SU-DHL-6 (cell line): ENCODE data around the gene DNMBP.

Experiments used
- H2AFZ ChIP-seq: fragments of 200-600 bp; sonication (generic); 2 replicates; pipeline ENCODE4 v1.6.1; 2014; ENCODE audit warnings: low read depth, mild to moderate bottlenecking, moderate library complexity, mixed read lengths, antibody characterized with exemption, low read length; ENCODE audit not compliant: severe bottlenecking
- H3F3A ChIP-seq: fragments of 200-600 bp; shearing (Covaris generic); 2 replicates; pipeline ENCODE4 v1.6.0; 2016; ENCODE audit warnings: antibody characterized with exemption, mild to moderate bottlenecking; ENCODE audit not compliant: insufficient read depth
- H3K27ac ChIP-seq: fragments of 200-600 bp; sonication (generic); 2 replicates; pipeline ENCODE4 v1.5.1; 2016; ENCODE audit warnings: low read depth, mild to moderate bottlenecking, low read length, moderate library complexity, mixed read lengths
- H3K27me3 ChIP-seq: fragments of 200-600 bp; sonication (generic), shearing (Covaris generic); 2 replicates; pipeline ENCODE4 v1.6.0; 2014; ENCODE audit warnings: mild to moderate bottlenecking, low read length
- H3K36me3 ChIP-seq: fragments of 200-600 bp; sonication (generic); 2 replicates; pipeline ENCODE4 v1.6.1; 2014; ENCODE audit warnings: mild to moderate bottlenecking, low read length, mixed read lengths
- H3K4me2 ChIP-seq: fragments of 300-600, 200-600 bp; shearing (Covaris generic), sonication (generic); 2 replicates; pipeline ENCODE4 v1.6.0; 2014; ENCODE audit warnings: low read length, low read depth, mild to moderate bottlenecking; ENCODE audit not compliant: poor library complexity, severe bottlenecking
- H3K4me3 ChIP-seq: fragments of 200-600 bp; sonication (generic); 2 replicates; pipeline ENCODE4 v1.5.1; 2014; ENCODE audit warnings: antibody characterized with exemption, low read length, mild to moderate bottlenecking, mixed read lengths; ENCODE audit not compliant: insufficient read depth, poor library complexity, severe bottlenecking
- H3K79me2 ChIP-seq: fragments of 200-600 bp; sonication (generic); 2 replicates; pipeline ENCODE4 v1.6.1; 2014; ENCODE audit warnings: mild to moderate bottlenecking, low read length, moderate library complexity; ENCODE audit not compliant: insufficient read depth
- H3K9ac ChIP-seq: fragments of 200-600 bp; sonication (generic); 2 replicates; pipeline ENCODE4 v1.7.0; 2014; ENCODE audit warnings: mild to moderate bottlenecking, low read length
- H3K9me2 ChIP-seq: fragments of 200-600 bp; sonication (generic); replicated peaks from 2 replicates; pipeline ENCODE4 v1.6.1; 2014; ENCODE audit warnings: low read length; ENCODE audit not compliant: insufficient read depth
- H3K9me3 ChIP-seq: fragments of 200-600 bp; sonication (generic); 2 replicates; pipeline ENCODE4 v1.6.1; 2014; ENCODE audit warnings: low read length, mixed read lengths; ENCODE audit not compliant: insufficient read depth
- H4K20me1 ChIP-seq: fragments of 200-600 bp; sonication (generic); 2 replicates; pipeline ENCODE4 v1.6.1; 2014; ENCODE audit warnings: low read depth, mild to moderate bottlenecking, antibody characterized with exemption, low read length, moderate library complexity, mixed read lengths
- EZH2phosphoT487 ChIP-seq: fragments of 200-600 bp; sonication (generic), shearing (Covaris generic); conservative IDR thresholded peaks from 2 replicates; pipeline ENCODE4 v1.6.1; 2018; ENCODE audit warnings: mild to moderate bottlenecking, antibody characterized with exemption, low read length, moderate library complexity, mixed read lengths
- TF ChIP-seq, protein P1 (sequence below): fragments of 200-600 bp; sonication (generic); IDR thresholded peaks from one replicate; pipeline ENCODE4 v1.5.1; 2017; ENCODE audit warnings: antibody characterized with exemption, mild to moderate bottlenecking, low read length, moderate library complexity; ENCODE audit not compliant: insufficient read depth, poor library complexity, severe bottlenecking

Gene DNMBP

GRCh38 chr10:99999319-100000108 lies 10.2 kb downstream of the DNMBP start:
- Histone ChIP-seq H3K4me2 (no peak overlapping the region), H4K20me1 (no peaks in the 10 kb centered on the region), H3K36me3 (no peaks in the 10 kb centered on the region), H3K4me3 (no peak overlapping the region), H3K9me3 (no peaks in the 10 kb centered on the region), H2AFZ (no peak overlapping the region), H3K27me3 (no peaks in the 10 kb centered on the region), H3F3A (no peaks in the 10 kb centered on the region), H3K9ac (no peak overlapping the region), H3K9me2 (no peaks in the 10 kb centered on the region), H3K79me2 (peaks cover 3% of the 10 kb centered on the region; the same call in 1 of the 2 replicates), H3K27ac (no peak overlapping the region)
- TF ChIP-seq, protein P1, sequence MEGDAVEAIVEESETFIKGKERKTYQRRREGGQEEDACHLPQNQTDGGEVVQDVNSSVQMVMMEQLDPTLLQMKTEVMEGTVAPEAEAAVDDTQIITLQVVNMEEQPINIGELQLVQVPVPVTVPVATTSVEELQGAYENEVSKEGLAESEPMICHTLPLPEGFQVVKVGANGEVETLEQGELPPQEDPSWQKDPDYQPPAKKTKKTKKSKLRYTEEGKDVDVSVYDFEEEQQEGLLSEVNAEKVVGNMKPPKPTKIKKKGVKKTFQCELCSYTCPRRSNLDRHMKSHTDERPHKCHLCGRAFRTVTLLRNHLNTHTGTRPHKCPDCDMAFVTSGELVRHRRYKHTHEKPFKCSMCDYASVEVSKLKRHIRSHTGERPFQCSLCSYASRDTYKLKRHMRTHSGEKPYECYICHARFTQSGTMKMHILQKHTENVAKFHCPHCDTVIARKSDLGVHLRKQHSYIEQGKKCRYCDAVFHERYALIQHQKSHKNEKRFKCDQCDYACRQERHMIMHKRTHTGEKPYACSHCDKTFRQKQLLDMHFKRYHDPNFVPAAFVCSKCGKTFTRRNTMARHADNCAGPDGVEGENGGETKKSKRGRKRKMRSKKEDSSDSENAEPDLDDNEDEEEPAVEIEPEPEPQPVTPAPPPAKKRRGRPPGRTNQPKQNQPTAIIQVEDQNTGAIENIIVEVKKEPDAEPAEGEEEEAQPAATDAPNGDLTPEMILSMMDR = no peak
- TF ChIP-seq EZH2phosphoT487 = no peak

GRCh38 chr10:99998889-99999288 lies 10.9 kb downstream of the DNMBP start:
- Histone ChIP-seq H3K4me2 (no peak overlapping the region), H3K27me3 (no peaks in the 10 kb centered on the region), H3K9me3 (no peaks in the 10 kb centered on the region), H3K9ac (no peak overlapping the region), H3K36me3 (no peaks in the 10 kb centered on the region), H3K79me2 (peaks cover 3% of the 10 kb centered on the region; the same call in 1 of the 2 replicates), H2AFZ (no peak overlapping the region), H3F3A (no peaks in the 10 kb centered on the region), H3K9me2 (no peaks in the 10 kb centered on the region), H3K27ac (no peak overlapping the region), H3K4me3 (no peak overlapping the region), H4K20me1 (no peaks in the 10 kb centered on the region)
- TF ChIP-seq, protein P1 = no peak
- no peak for TF ChIP-seq EZH2phosphoT487

DNA sequence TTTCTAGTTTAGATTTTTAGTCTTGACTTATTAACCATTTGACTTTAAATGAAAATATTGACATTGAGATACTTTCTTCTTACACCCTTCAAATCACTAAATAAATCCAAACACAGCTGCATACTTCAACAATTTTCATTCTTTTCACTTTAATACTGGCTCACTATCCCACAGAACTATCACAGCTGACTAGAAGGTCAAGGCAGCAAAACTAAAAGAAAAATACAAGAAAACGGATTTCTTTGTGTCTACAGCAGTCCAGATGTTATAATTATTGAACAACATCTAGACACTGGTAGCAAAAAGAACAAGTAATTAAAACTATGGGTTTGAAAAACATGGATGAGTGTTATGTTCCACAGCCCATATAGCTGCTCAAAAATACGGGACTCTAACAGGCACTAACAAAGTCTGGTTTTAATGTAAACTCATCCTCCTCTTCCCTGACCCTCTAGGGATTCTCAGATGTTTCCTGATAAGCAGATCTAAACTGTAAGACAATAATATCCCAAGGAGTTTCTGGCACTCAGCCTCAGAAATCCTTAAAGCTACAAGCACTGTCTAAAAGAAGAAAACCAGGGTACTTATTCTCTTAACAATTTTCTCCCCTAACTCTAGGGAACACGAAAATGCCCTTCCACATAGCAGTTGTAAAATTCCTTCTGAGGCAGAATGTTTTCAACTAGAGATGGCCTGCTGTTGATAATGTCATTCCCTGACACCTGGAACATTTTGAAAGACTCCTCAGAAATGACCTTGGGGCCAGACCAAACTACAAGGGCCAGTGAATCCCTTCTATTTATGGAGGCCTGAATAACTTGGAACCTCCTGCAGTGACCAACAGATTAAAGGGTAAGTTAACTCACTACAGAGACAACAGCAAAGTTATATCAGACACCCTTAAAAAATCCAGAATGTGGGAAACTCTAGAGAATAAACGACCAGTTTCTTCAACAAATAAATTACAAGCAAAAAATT lies 12.8 kb downstream of the DNMBP start:
- Histone ChIP-seq H4K20me1 (no peaks in the 10 kb centered on the region), H3K9me2 (no peaks in the 10 kb centered on the region), H3K9ac (no peak overlapping the region), H3K27ac (no peak overlapping the region), H3K9me3 (no peaks in the 10 kb centered on the region), H3K27me3 (no peaks in the 10 kb centered on the region), H3F3A (no peaks in the 10 kb centered on the region), H3K4me2 (no peak overlapping the region), H3K79me2 (no peaks in the 10 kb centered on the region), H2AFZ (no peak overlapping the region), H3K36me3 (no peaks in the 10 kb centered on the region), H3K4me3 (no peak overlapping the region)
- no peak for TF ChIP-seq EZH2phosphoT487
- TF ChIP-seq, protein P1 = no peak
